Keratinocyte (primary cell): Measurements from ENCODE around the gene OPHN1. TPM values are rescaled to one million over a fixed set of nuclear protein-coding genes. Genes with fewer than 3 reads are reported as not detected.

Source experiments
- DNase-seq: peaks from one replicate; pipeline ENCODE4 v3.0.0-alpha.2; 2011; ENCODE audit warnings: low read depth, missing footprints, low spot score
- FAIRE-seq: peaks from 2 replicates; lab custom pipeline; 2011; peaks lifted over from hg19 to GRCh38; lab: Jason Lieb, UNC
- H2AFZ ChIP-seq: 2 replicates; pipeline ENCODE4 v1.6.0; 2012; ENCODE audit warnings: low read length, control low read depth, inconsistent platforms; ENCODE audit not compliant: control insufficient read depth
- H3K27ac ChIP-seq: 2 replicates; pipeline ENCODE4 v1.5.1; 2011; ENCODE audit warnings: low read length; ENCODE audit not compliant: control insufficient read depth, insufficient read depth
- H3K27me3 ChIP-seq: 3 replicates; pipeline ENCODE4 v1.6.0; 2011; ENCODE audit warnings: low read length; ENCODE audit not compliant: control insufficient read depth, insufficient read depth; ENCODE audit errors: extremely low read depth
- H3K36me3 ChIP-seq, 2 experiments: 2 replicates in 1 of 2; 3 replicates in 1 of 2; pipeline ENCODE4 v1.5.1; 2011; ENCODE audit warnings: low read length in 2 of 2, mild to moderate bottlenecking in 1 of 2; ENCODE audit not compliant: control insufficient read depth in 2 of 2, insufficient read depth in 2 of 2; ENCODE audit errors: extremely low read depth in 1 of 2
- H3K4me1 ChIP-seq: 3 replicates; pipeline ENCODE4 v1.5.1; 2011; ENCODE audit warnings: low read length; ENCODE audit not compliant: control insufficient read depth, insufficient read depth; ENCODE audit errors: extremely low read depth
- H3K4me2 ChIP-seq: 3 replicates; pipeline ENCODE4 v1.6.0; 2011; ENCODE audit warnings: low read depth, low read length; ENCODE audit not compliant: control insufficient read depth, insufficient read depth; ENCODE audit errors: extremely low read depth
- H3K4me3 ChIP-seq, 3 experiments: fragments of 200-600 bp in 1 of 3; sonication (generic) in 1 of 3; 2 replicates in 2 of 3; 3 replicates in 1 of 3; pipeline ENCODE4 v1.5.1; 2011 to 2016; ENCODE audit warnings: low read length in 3 of 3, mild to moderate bottlenecking in 3 of 3, control low read depth in 2 of 3, inconsistent platforms in 1 of 3, low read depth in 1 of 3, mixed read lengths in 1 of 3, mixed run types in 1 of 3, moderate library complexity in 1 of 3; ENCODE audit not compliant: control insufficient read depth in 2 of 3, insufficient read depth in 2 of 3; ENCODE audit errors: extremely low read depth in 1 of 3
- H3K79me2 ChIP-seq: 2 replicates; pipeline ENCODE4 v1.6.0; 2012; ENCODE audit warnings: low read length; ENCODE audit not compliant: control insufficient read depth, insufficient read depth
- H3K9ac ChIP-seq: 3 replicates; pipeline ENCODE4 v1.6.0; 2011; ENCODE audit warnings: low read length; ENCODE audit not compliant: control insufficient read depth, insufficient read depth; ENCODE audit errors: extremely low read depth
- H3K9me1 ChIP-seq: 3 replicates; pipeline ENCODE4 v1.6.0; 2011; ENCODE audit warnings: low read length; ENCODE audit not compliant: control insufficient read depth, insufficient read depth; ENCODE audit errors: extremely low read depth
- H3K9me3 ChIP-seq: 2 replicates; pipeline ENCODE4 v1.5.1; 2012; ENCODE audit warnings: low read depth, low read length; ENCODE audit not compliant: control insufficient read depth
- H4K20me1 ChIP-seq: 3 replicates; pipeline ENCODE4 v1.6.0; 2011; ENCODE audit warnings: low read length; ENCODE audit not compliant: control insufficient read depth, insufficient read depth; ENCODE audit errors: extremely low read depth
- CTCF ChIP-seq, 3 experiments: IDR thresholded peaks in 1 of 3; conservative IDR thresholded peaks in 1 of 3; optimal IDR thresholded peaks in 1 of 3; 2 replicates in 2 of 3; 3 replicates in 1 of 3; pipeline versions ENCODE3 to v1.5.1; 2011; ENCODE audit warnings: low read length in 3 of 3, mild to moderate bottlenecking in 3 of 3, moderate library complexity in 2 of 3, control low read depth in 1 of 3, inconsistent platforms in 1 of 3; ENCODE audit not compliant: insufficient read depth in 2 of 3; ENCODE audit errors: extremely low read depth in 1 of 3
- EZH2 ChIP-seq: IDR thresholded peaks from one replicate; pipeline ENCODE4 v1.6.1; 2012; ENCODE audit warnings: inconsistent platforms, mild to moderate bottlenecking, low read length, moderate library complexity
- dilution Hi-C: fragments of 300-500 bp; cut with MboI; formaldehyde crosslinking; loops from one replicate; pipeline ENCODE4 v1.7.0; 2020; ENCODE audit warnings: low sequenced_read_pairs; ENCODE audit not compliant: extremely low pct_ligation_motif_present
- polyA plus RNA-seq, 5 experiments: library from polyadenylated mRNA; depleted of rRNA in 3 of 5; stranded (reverse) in 3 of 5; stranded (forward) in 1 of 5; unstranded in 1 of 5; fragments of >200 nt; gene quantifications; 1 replicate in 1 of 5; 2 replicates in 3 of 5; 3 replicates in 1 of 5; pipeline versions ENCODE4 v1.2.1 to v1.2.3, GENCODE V29; 2011 to 2012; ENCODE audit warnings: missing spikeins in 2 of 5, low read depth in 1 of 5, low replicate concordance in 1 of 5

OPHN1 gene
- polyA plus RNA-seq, 1 donor (not counting 4 experiments of a cell fraction or from before 2014, with no cell fraction given) = 3.1 TPM

GRCh38 chrX:68147848-68148247 lies 285.4 kb downstream of the OPHN1 start:
- Histone ChIP-seq H3K9me3 (no peaks in the 10 kb centered on the region), H3K4me1 (no peaks in the 10 kb centered on the region), H3K4me3 (no peak overlapping the region), H2AFZ (no peak overlapping the region), H3K9me1 (no peaks in the 10 kb centered on the region), H3K27ac (no peak overlapping the region), H3K36me3 (no peaks in the 10 kb centered on the region), H3K4me2 (no peak overlapping the region), H4K20me1 (no peaks in the 10 kb centered on the region), H3K9ac (no peak overlapping the region), H3K27me3 (no peaks in the 10 kb centered on the region), H3K79me2 (no peaks in the 10 kb centered on the region)
- dilution Hi-C loops = no loop called here
- FAIRE-seq (no peak), DNase-seq (no peak)
- TF ChIP-seq CTCF (optimal IDR thresholded peaks at IDR 0.05 in 1 of 3, IDR thresholded peaks at IDR 0.05 in 1 of 3, conservative IDR thresholded peaks at IDR 0.05 in 1 of 3; ENCODE audit: extremely low read depth in 1 of 3, insufficient read depth in 2 of 3, low read length in 3 of 3) (no peak), EZH2 (no peak)

GRCh38 chrX:68146054-68146453 lies 287.2 kb downstream of the OPHN1 start:
- no peaks in the 10 kb centered on the region for H3K9me3 ChIP-seq
- no peak overlapping the region for H3K4me3 ChIP-seq
- no peaks in the 10 kb centered on the region for H3K27me3 ChIP-seq
- DNase-seq (no peak), FAIRE-seq (no peak)
- H3K36me3 ChIP-seq = no peaks in the 10 kb centered on the region
- H3K79me2 ChIP-seq = no peaks in the 10 kb centered on the region
- no peaks in the 10 kb centered on the region for H3K4me1 ChIP-seq
- no peaks in the 10 kb centered on the region for H4K20me1 ChIP-seq
- no peak overlapping the region for H3K27ac ChIP-seq
- no peak overlapping the region for H2AFZ ChIP-seq
- peak in 2 of 3 experiments; percentile 33 to 45 for TF ChIP-seq CTCF (optimal IDR thresholded peaks at IDR 0.05 in 1 of 3, IDR thresholded peaks at IDR 0.05 in 1 of 3, conservative IDR thresholded peaks at IDR 0.05 in 1 of 3; ENCODE audit: extremely low read depth in 1 of 3, insufficient read depth in 2 of 3, low read length in 3 of 3)
- no peak for TF ChIP-seq EZH2
- no peaks in the 10 kb centered on the region for H3K9me1 ChIP-seq
- H3K4me2 ChIP-seq = no peak overlapping the region
- dilution Hi-C loops = no loop called here
- no peak overlapping the region for H3K9ac ChIP-seq
